ENCODE results near the gene CDCA5.

CDCA5 gene

DNA sequence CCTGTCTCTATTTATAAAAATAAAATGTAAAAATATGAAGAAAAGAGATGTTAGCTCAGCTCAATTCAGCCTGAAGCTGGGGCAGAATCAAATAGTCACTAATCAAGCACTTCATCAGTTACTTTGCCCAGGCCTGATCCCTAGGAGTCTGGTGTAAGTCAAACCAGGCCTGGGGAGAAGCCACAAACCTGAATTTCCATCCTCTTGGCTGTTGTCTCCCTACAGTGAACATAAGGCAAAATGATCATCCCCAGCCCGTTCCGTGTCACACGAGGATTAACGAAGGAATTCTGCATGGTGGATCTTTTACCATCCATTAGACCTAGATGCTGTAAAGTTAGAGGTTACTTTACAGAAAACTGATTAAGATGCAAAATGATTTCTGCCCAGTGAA, 19.0 kb downstream of the CDCA5 start:
- Histone ChIP-seq H3K4me1 (ENCODE audit: control insufficient read depth, insufficient read depth, low read length) (peaks cover 16% of the 10 kb centered on the region), H3K4me3 (ENCODE audit: low read depth, low read length) (no peak overlapping the region), H3K9me3 (ENCODE audit: control insufficient read depth, insufficient read depth, low read depth, low read length) (no peaks in the 10 kb centered on the region), H3K27me3 (ENCODE audit: control insufficient read depth, insufficient read depth, low read length) (no peaks in the 10 kb centered on the region), H3K27ac (ENCODE audit: low read depth, low read length) (no peak overlapping the region), H3K9ac (ENCODE audit: low read length) (no peak overlapping the region), H3K36me3 (ENCODE audit: control insufficient read depth, insufficient read depth, low read length) (no peaks in the 10 kb centered on the region)

DNA sequence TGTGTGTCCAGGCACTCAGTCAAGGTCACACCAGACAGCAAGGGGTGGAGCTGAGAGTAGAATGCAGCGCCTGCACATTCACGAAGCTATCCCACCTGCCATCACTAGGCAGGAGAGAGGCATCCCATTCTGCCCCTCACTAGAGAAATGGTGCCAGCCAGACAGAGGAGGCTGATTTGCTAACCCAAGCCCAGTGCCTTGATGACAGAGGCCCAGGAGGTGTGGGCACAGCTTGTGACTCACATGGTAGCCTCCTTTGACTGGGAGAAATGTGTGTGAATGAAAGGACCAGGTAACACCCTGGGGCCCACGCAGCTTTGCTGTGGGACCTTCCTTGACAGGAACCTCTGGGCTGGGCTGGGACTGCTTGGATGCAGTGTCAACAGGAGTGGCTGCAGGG, 20.3 kb downstream of the CDCA5 start:
- no peaks in the 10 kb centered on the region for H3K27me3 ChIP-seq (ENCODE audit: control insufficient read depth, insufficient read depth, low read length)
- H3K36me3 ChIP-seq (ENCODE audit: control insufficient read depth, insufficient read depth, low read length): no peaks in the 10 kb centered on the region
- H3K4me3 ChIP-seq (ENCODE audit: low read depth, low read length): no peak overlapping the region
- peaks cover 16% of the 10 kb centered on the region for H3K4me1 ChIP-seq (ENCODE audit: control insufficient read depth, insufficient read depth, low read length)
- H3K9me3 ChIP-seq (ENCODE audit: control insufficient read depth, insufficient read depth, low read depth, low read length): no peaks in the 10 kb centered on the region
- H3K27ac ChIP-seq (ENCODE audit: low read depth, low read length): no peak overlapping the region
- H3K9ac ChIP-seq (ENCODE audit: low read length): no peak overlapping the region

DNA sequence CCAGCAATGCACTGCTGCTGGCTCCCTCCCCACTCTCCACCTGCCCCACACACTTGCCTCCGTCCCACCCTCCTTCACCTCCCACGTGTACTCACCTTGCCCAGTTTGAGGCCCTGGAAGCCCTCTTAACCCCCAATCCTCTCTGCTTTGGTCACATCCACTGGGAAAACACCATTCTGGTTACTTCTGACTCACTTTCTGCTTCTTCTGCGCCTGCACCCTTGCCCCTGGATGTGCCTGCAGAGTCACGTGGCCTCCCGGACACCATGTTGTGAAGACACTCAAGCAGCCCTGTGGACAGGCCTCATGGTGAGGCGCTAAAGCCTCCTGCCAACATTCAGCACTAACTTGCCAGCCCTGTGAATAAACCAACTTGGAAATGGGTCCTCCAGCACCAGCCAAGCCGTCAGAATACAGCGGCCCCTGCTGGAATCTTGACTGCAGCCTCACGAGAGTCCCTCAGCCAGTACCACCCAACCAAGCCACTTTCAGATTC, 22.9 kb downstream of the CDCA5 start:
- Histone ChIP-seq H3K4me3 (ENCODE audit: low read depth, low read length) (no peak overlapping the region), H3K27me3 (ENCODE audit: control insufficient read depth, insufficient read depth, low read length) (no peaks in the 10 kb centered on the region), H3K27ac (ENCODE audit: low read depth, low read length) (no peak overlapping the region), H3K9me3 (ENCODE audit: control insufficient read depth, insufficient read depth, low read depth, low read length) (no peaks in the 10 kb centered on the region), H3K9ac (ENCODE audit: low read length) (no peak overlapping the region), H3K36me3 (ENCODE audit: control insufficient read depth, insufficient read depth, low read length) (no peaks in the 10 kb centered on the region), H3K4me1 (ENCODE audit: control insufficient read depth, insufficient read depth, low read length) (peaks cover under 1% of the 10 kb centered on the region; the same call in 1 of the 2 replicates)

DNA sequence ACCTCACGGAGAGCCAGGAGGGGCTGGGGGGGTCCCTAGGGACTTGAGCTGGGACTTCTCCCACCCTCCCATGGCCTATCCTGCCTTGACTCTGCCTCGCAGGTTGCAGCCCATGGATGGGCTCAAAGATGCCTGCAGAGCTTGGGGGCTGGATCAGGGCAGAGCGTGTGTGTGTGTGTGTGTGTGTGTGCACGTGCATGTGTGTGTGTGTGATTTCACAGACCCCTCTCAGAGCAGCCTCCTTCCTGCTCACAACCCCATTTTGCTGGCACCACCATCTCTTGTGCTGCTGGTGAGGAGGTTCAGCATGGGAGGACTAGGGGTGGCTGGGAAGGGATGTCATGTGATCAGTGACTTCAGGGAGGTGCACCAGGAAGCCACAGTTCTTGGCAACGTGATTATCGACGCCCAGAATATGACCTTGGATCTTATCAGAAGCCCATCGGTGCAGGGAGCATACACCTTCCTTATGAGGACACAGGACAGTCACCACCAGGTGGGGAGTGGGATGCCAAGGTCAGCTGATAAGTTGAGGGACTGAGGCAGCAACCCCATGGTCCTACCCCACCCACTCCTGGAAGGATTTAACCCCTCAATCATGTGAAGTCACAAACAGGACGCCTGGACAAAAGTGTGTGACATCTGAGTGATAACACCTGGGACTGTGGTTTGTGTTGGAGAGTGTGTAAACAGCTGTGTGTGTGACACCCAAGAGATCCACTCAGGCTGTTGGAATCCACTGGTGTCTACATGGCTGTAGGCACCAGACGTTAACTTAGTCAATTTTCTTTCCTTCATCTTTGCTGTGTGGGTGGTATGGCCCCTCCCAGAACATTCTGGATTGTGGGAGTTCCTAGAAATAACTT, 23.6 kb downstream of the CDCA5 start:
- Histone ChIP-seq H3K36me3 (ENCODE audit: control insufficient read depth, insufficient read depth, low read length) (no peaks in the 10 kb centered on the region), H3K4me3 (ENCODE audit: low read depth, low read length) (no peak overlapping the region), H3K4me1 (ENCODE audit: control insufficient read depth, insufficient read depth, low read length) (no peaks in the 10 kb centered on the region), H3K9ac (ENCODE audit: low read length) (no peak overlapping the region), H3K9me3 (ENCODE audit: control insufficient read depth, insufficient read depth, low read depth, low read length) (no peaks in the 10 kb centered on the region), H3K27me3 (ENCODE audit: control insufficient read depth, insufficient read depth, low read length) (no peaks in the 10 kb centered on the region), H3K27ac (ENCODE audit: low read depth, low read length) (no peak overlapping the region)

DNA sequence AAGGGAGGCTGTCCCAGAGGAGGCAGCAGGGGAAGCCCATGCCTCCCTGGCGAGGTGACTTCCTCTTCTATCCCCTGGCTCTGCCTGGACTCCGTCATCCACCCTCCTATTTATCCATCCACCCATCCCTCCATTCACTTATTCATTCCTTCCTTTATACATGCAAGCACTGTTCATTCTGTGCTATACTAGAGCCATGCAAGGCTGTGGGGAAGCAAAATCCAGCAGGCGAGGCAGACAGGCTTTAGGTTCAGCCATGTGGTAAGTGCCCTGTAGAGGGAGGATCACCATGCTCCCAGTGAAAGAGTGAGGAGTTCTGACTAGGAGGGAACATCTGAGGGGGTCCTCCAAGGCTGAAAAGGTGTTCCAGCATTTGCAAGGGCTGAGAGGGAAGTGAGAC, 24.3 kb downstream of the CDCA5 start:
- no peak overlapping the region for H3K9ac ChIP-seq (ENCODE audit: low read length)
- H3K27ac ChIP-seq (ENCODE audit: low read depth, low read length): no peak overlapping the region
- H3K4me3 ChIP-seq (ENCODE audit: low read depth, low read length): no peak overlapping the region
- no peaks in the 10 kb centered on the region for H3K4me1 ChIP-seq (ENCODE audit: control insufficient read depth, insufficient read depth, low read length)
- no peaks in the 10 kb centered on the region for H3K27me3 ChIP-seq (ENCODE audit: control insufficient read depth, insufficient read depth, low read length)
- H3K9me3 ChIP-seq (ENCODE audit: control insufficient read depth, insufficient read depth, low read depth, low read length): no peaks in the 10 kb centered on the region
- no peaks in the 10 kb centered on the region for H3K36me3 ChIP-seq (ENCODE audit: control insufficient read depth, insufficient read depth, low read length)

DNA sequence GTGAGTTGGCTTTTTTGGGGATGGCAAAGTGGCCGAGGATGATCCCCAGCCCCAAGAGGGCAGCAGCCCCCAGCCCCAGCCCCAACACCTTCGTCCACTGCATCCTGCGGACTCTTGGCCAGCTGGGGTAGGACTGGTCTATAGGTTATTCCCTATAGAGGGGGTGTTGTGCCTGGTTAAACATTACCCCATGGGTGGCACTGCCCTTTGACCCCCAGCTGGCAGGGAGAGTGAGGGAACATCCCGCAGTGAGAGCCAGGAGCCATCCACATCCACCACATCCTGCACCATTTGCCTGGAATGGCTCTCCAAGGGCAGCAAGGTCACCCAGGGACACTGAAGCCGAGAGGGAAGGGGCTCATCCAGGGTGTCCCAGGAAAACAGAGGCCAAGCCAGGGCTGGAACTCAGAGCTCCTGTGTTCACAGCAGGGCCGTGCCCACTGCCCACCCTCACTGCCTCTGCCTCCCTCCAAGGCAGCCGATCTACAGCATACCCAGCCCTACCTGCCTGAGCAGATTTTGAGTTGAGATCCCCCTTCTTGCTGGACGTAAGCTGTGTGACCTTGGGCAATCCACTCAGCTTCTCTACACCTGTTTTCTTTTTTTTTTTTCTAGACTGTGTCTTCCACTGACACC, 25.3 kb downstream of the CDCA5 start, which contains the start of gene NAALADL1:
Gene NAALADL1, minus strand, starts transcription at position 135 of the 636 bp plus-strand sequence. Its CDS starts 32 bp downstream, at position 103.
- H3K4me1 ChIP-seq (ENCODE audit: control insufficient read depth, insufficient read depth, low read length): no peaks in the 10 kb centered on the region
- H3K36me3 ChIP-seq (ENCODE audit: control insufficient read depth, insufficient read depth, low read length): no peaks in the 10 kb centered on the region
- no peaks in the 10 kb centered on the region for H3K9me3 ChIP-seq (ENCODE audit: control insufficient read depth, insufficient read depth, low read depth, low read length)
- H3K27me3 ChIP-seq (ENCODE audit: control insufficient read depth, insufficient read depth, low read length): no peaks in the 10 kb centered on the region
- H3K4me3 ChIP-seq (ENCODE audit: low read depth, low read length): no peak within 1 kb of the TSS
- H3K27ac ChIP-seq (ENCODE audit: low read depth, low read length): no peak within 1 kb of the TSS
- H3K9ac ChIP-seq (ENCODE audit: low read length): no peak within 1 kb of the TSS

- Histone ChIP-seq H3K4me1 (ENCODE audit: control insufficient read depth, insufficient read depth, low read length) (no peaks in the 10 kb centered on the region), H3K27me3 (ENCODE audit: control insufficient read depth, insufficient read depth, low read length) (no peaks in the 10 kb centered on the region), H3K36me3 (ENCODE audit: control insufficient read depth, insufficient read depth, low read length) (no peaks in the 10 kb centered on the region), H3K27ac (ENCODE audit: low read depth, low read length) (no peak overlapping the region), H3K4me3 (ENCODE audit: low read depth, low read length) (no peak overlapping the region), H3K9ac (ENCODE audit: low read length) (no peak overlapping the region), H3K9me3 (ENCODE audit: control insufficient read depth, insufficient read depth, low read depth, low read length) (no peaks in the 10 kb centered on the region)
Observed at GRCh38 chr11:65058012-65058411, 25.8 kb downstream of the CDCA5 start.

DNA sequence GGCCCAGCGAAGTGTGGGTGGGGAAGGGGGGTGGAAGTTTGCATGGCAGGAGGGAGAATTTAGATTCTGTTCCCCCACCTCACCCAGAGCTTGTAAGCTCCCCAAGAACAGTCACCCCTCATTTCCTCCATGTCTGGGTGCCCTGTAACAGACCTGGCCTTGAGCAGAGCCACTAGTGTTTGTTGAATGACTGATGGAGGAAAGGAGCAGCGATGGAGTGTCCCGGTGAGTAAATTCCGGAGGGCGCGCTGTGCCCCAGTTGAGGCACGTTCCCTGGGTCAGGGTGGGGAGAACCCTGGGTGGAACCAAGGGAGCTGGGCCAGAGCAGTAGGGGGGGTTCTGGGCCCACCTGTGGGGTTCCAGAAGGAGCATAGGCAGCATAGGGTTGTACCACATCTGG, 26.3 kb downstream of the CDCA5 start:
- H3K27me3 ChIP-seq (ENCODE audit: control insufficient read depth, insufficient read depth, low read length): no peaks in the 10 kb centered on the region
- no peaks in the 10 kb centered on the region for H3K4me1 ChIP-seq (ENCODE audit: control insufficient read depth, insufficient read depth, low read length)
- H3K27ac ChIP-seq (ENCODE audit: low read depth, low read length): no peak overlapping the region
- H3K4me3 ChIP-seq (ENCODE audit: low read depth, low read length): no peak overlapping the region
- H3K9me3 ChIP-seq (ENCODE audit: control insufficient read depth, insufficient read depth, low read depth, low read length): no peaks in the 10 kb centered on the region
- H3K9ac ChIP-seq (ENCODE audit: low read length): no peak overlapping the region
- H3K36me3 ChIP-seq (ENCODE audit: control insufficient read depth, insufficient read depth, low read length): no peaks in the 10 kb centered on the region

DNA sequence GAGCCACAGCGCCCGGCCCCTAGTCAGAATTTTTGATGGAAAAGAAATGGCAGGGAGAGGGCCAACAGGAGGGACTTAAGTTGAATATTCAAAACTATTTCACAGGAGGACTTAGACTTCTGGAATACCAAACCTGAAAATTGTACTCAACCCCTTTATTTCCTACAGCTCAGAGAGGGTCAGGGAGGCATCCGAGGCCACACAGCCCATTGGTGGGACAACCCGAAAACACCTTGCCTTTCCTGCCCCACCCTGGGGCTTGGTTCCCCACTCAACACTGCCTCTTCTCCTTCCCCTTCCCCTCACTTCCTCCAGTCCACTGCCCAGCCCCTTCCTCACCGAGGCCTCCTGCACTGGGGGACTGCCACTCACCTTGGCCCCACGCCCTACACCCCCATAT, 26.8 kb downstream of the CDCA5 start:
- Histone ChIP-seq H3K36me3 (ENCODE audit: control insufficient read depth, insufficient read depth, low read length) (no peaks in the 10 kb centered on the region), H3K27me3 (ENCODE audit: control insufficient read depth, insufficient read depth, low read length) (no peaks in the 10 kb centered on the region), H3K4me3 (ENCODE audit: low read depth, low read length) (no peak overlapping the region), H3K9ac (ENCODE audit: low read length) (no peak overlapping the region), H3K4me1 (ENCODE audit: control insufficient read depth, insufficient read depth, low read length) (no peaks in the 10 kb centered on the region), H3K9me3 (ENCODE audit: control insufficient read depth, insufficient read depth, low read depth, low read length) (no peaks in the 10 kb centered on the region), H3K27ac (ENCODE audit: low read depth, low read length) (no peak overlapping the region)

DNA sequence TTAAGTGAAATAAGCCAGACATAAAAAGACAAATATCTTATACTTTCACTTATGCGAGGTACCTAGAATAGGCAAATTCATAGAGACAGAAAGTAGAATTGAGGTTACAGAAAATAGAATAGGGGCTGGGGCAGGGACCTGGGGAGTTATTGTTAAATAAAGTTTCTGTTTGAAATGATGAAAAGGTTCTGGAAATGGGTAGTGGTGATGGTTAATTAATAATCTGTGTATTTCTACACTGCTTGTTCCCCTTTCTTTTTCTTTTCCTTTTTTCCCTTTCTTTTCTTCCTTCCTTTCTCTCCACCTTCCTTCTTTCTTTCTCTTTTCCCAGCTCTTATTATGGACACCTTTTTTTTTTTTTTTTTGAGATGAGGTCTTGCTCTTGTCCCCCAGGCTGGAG, 28.3 kb downstream of the CDCA5 start:
- Histone ChIP-seq H3K27ac (ENCODE audit: low read depth, low read length) (no peak overlapping the region), H3K4me1 (ENCODE audit: control insufficient read depth, insufficient read depth, low read length) (no peaks in the 10 kb centered on the region), H3K9ac (ENCODE audit: low read length) (no peak overlapping the region), H3K27me3 (ENCODE audit: control insufficient read depth, insufficient read depth, low read length) (no peaks in the 10 kb centered on the region), H3K4me3 (ENCODE audit: low read depth, low read length) (no peak overlapping the region), H3K9me3 (ENCODE audit: control insufficient read depth, insufficient read depth, low read depth, low read length) (no peaks in the 10 kb centered on the region), H3K36me3 (ENCODE audit: control insufficient read depth, insufficient read depth, low read length) (no peaks in the 10 kb centered on the region)

DNA sequence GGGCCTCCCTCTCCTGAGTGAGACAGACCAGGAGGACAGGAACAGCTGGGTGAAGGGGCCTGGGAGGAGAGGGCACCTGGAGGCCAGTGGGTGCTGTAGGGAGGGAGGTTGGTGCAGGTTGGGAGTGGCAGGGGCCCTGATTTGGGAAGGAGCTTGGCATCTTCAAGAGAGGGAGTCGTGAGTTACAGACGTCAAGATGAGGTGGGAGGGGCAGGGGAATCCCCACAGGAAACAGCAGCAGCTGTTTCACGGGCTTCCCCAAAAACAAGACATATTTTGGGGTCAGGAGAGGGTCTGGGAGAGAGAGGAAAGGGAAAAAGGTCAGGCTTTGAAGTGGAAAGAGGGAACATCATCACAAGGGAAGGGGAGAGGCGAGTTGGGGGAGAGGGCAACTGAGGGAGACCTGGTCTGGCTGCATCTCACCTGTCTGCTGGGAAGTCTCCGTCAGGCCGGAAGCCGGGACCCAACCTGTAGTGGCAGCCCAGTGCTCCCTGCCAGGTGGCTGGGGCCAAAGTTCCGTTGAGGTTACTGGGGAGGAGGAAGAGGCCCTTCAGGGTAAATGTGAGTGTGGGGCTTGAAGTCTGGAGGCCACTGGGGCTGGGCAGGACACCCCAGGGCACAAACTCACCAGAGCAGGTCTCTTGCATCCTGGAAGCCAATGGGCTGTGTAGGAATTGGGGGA, 29.9 kb downstream of the CDCA5 start:
- H3K4me1 ChIP-seq (ENCODE audit: control insufficient read depth, insufficient read depth, low read length): no peaks in the 10 kb centered on the region
- no peak overlapping the region for H3K27ac ChIP-seq (ENCODE audit: low read depth, low read length)
- no peaks in the 10 kb centered on the region for H3K27me3 ChIP-seq (ENCODE audit: control insufficient read depth, insufficient read depth, low read length)
- no peak overlapping the region for H3K9ac ChIP-seq (ENCODE audit: low read length)
- no peak overlapping the region for H3K4me3 ChIP-seq (ENCODE audit: low read depth, low read length)
- no peaks in the 10 kb centered on the region for H3K9me3 ChIP-seq (ENCODE audit: control insufficient read depth, insufficient read depth, low read depth, low read length)
- no peaks in the 10 kb centered on the region for H3K36me3 ChIP-seq (ENCODE audit: control insufficient read depth, insufficient read depth, low read length)
